Measurements from ENCODE around the gene LGSN.

DNA sequence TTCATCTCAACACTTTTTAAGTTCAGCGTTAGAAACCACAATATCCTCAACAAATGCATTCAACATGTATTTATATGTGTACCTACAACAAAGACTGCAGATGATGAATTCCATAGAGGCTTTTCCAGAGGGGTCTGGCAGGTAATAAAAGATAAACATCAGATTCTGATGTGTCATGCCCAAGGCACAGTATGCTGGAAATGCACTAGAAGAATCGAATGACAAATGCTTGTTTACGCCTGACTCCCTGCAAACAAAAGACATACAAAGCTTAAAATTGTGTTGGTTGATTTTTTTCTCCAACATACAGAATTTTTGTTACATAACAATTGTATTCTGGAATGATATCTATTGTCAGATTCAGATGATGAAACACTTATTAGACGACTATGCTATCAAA, at the start of gene LGSN:
- TF ChIP-seq CTCF (IDR thresholded peaks at IDR 0.05 in 4 of 5, conservative IDR thresholded peaks at IDR 0.05 in 1 of 5) (no peak), POLR2A (IDR thresholded peaks at IDR 0.05) (no peak)

All from gastrocnemius medialis (tissue), 4 donors.